IPS-NIHi7 (cell line): ENCODE data around the gene SCGN.
A peak's percentile ranks its signal among the peaks of the same experiment; 100 is the strongest.

Experiments
- DNase-seq: peaks from one replicate; pipeline ENCODE4 v3.0.0; 2012; ENCODE audit warnings: mixed read lengths; ENCODE audit errors: extremely low spot score

The SCGN gene

GRCh38 chr6:25685896-25686295 lies 33.9 kb downstream of the SCGN start:
- no peak for DNase-seq

GRCh38 chr6:25686856-25687255 lies 34.8 kb downstream of the SCGN start:
- DNase-seq: no peak

GRCh38 chr6:25689966-25690365 lies 38.0 kb downstream of the SCGN start:
- DNase-seq: no peak

- no peak for DNase-seq
Observed at GRCh38 chr6:25691894-25692293, 39.9 kb downstream of the SCGN start.

- DNase-seq: peak; percentile 20
Observed at GRCh38 chr6:25692472-25692871, 40.5 kb downstream of the SCGN start.

- no peak for DNase-seq
Observed at GRCh38 chr6:25694366-25694765, 42.4 kb downstream of the SCGN start.

- DNase-seq: no peak
Observed at GRCh38 chr6:25695671-25696070, 43.7 kb downstream of the SCGN start.

GRCh38 chr6:25697537-25698340 lies 45.7 kb downstream of the SCGN start:
- DNase-seq: no peak

GRCh38 chr6:25698631-25699030 lies 46.6 kb downstream of the SCGN start:
- DNase-seq: no peak

GRCh38 chr6:25699649-25700048 lies 47.6 kb downstream of the SCGN start:
- no peak for DNase-seq

GRCh38 chr6:25700761-25701160 lies 48.7 kb downstream of the SCGN start:
- no peak for DNase-seq

- DNase-seq: no peak
Observed at GRCh38 chr6:25701807-25702206, 49.8 kb downstream of the SCGN start.

- no peak for DNase-seq
Observed at GRCh38 chr6:25703005-25703404, 51.0 kb downstream of the SCGN start.

- DNase-seq: no peak
Observed at GRCh38 chr6:25704001-25704400, 52.0 kb downstream of the SCGN start.

- DNase-seq: no peak
Observed at GRCh38 chr6:25706314-25707014, 54.4 kb downstream of the SCGN start.

GRCh38 chr6:25709761-25710160 lies 57.7 kb downstream of the SCGN start:
- DNase-seq: no peak

- DNase-seq: no peak
Observed at GRCh38 chr6:25710287-25710686, 58.3 kb downstream of the SCGN start.

GRCh38 chr6:25713824-25714223 lies 61.8 kb downstream of the SCGN start:
- no peak for DNase-seq

- DNase-seq: no peak
Observed at GRCh38 chr6:25714765-25715164, 62.8 kb downstream of the SCGN start.

GRCh38 chr6:25715794-25716193 lies 63.8 kb downstream of the SCGN start:
- no peak for DNase-seq

GRCh38 chr6:25717866-25718740 lies 66.1 kb downstream of the SCGN start:
- no peak for DNase-seq
